GM12801 (cell line): ENCODE results near the gene SARDH.

Source experiments
- CTCF ChIP-seq: IDR thresholded peaks from one replicate; pipeline ENCODE4 v1.5.1; 2011; ENCODE audit warnings: control low read depth; ENCODE audit not compliant: insufficient read length; ENCODE audit errors: extremely low read depth

SARDH gene

GRCh38 chr9:133737774-133738639 is at the start of gene SARDH:
TSS of gene SARDH (minus strand) at chr9:133738352. CDS start at chr9:133734173, 4,179 bp downstream.
- TF ChIP-seq CTCF: no peak

- no peak for TF ChIP-seq CTCF
These were observed 49.5 kb upstream of the SARDH start for GRCh38 chr9:133787754-133788025.

- TF ChIP-seq CTCF: no peak
These were observed 49.0 kb upstream of the SARDH start for GRCh38 chr9:133786907-133787753.

- TF ChIP-seq CTCF: no peak
These were observed 48.2 kb upstream of the SARDH start for GRCh38 chr9:133786371-133786753.

GRCh38 chr9:133785753-133786370 is 47.7 kb upstream of the SARDH start:
- no peak for TF ChIP-seq CTCF

- TF ChIP-seq CTCF: no peak
These were observed 46.8 kb upstream of the SARDH start for GRCh38 chr9:133784731-133785561.

GRCh38 chr9:133783331-133783731 is 45.2 kb upstream of the SARDH start:
- TF ChIP-seq CTCF: no peak
